GM19043 (cell line): ENCODE results near the gene NEO1.
"Not testable (repeated sequence)": the region's sequence is repeated elsewhere in the genome, so short reads cannot be mapped to it uniquely, and the experiment has no call there.

ENCODE experiments used
- ATAC-seq: cut with Tn5 transposase; IDR thresholded peaks from one replicate; pipeline ENCODE4 v1.9.1; 2021; ENCODE audit warnings: low read depth; ENCODE audit not compliant: unreplicated experiment

The NEO1 gene

GRCh38 chr15:73296609-73297353 is 244.5 kb downstream of the NEO1 start:
- no peak for ATAC-seq

DNA sequence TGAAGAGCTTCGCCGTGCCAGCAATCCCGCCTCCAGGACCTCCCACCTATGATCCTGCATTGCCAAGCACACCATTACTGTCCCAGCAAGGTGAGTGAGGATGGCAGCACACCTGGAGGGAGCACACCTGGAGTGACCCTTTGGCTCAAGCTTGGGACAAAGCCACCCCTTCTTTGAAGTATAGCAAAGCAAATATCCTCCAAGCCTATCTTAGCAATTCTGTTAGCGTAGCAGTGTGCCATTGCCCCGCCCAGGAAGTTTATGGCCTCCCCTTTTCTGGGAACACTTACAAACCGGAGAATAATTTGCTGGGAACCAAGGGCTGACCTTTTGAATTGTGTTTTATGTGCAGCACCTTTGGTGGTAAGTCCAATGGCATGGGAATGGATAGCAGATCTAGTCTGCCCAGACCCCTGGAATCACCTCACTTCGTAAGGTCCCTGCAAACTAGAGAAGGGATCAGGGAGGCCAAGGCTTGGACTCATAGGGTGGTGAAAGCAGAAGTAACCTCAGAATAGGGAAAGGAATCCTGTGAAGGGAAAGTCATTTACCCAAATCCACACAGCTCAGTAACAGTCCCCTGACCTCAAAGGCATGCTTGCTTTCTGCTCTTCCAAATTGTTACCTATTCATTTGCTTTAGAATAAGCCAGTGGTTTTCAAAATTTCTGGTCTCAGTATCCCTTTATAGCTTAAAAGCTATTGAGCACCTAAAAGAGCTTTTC is 246.4 kb downstream of the NEO1 start:
- no peak for ATAC-seq

DNA sequence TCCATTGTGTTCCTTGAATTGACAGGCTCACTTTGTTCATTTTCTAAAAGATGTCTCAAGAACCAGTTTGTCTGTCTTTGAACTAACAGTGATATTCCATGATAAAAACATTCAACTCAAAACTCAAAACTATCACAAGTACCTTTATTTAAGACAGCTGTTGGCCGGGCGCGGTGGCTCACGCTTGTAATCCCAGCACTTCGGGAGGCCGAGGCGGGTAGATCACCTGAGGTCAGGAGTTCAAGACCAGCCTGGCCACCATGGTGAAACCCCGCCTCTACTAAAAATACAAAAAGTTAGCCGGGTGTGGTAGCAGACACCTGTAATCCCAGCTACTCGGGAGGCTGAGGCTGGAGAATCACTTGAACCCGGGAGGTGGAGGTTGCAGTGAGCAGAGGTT is 248.0 kb downstream of the NEO1 start:
- not testable (repeated sequence) for ATAC-seq

- no peak for ATAC-seq
Observed at GRCh38 chr15:73303636-73304035, 251.4 kb downstream of the NEO1 start.

DNA sequence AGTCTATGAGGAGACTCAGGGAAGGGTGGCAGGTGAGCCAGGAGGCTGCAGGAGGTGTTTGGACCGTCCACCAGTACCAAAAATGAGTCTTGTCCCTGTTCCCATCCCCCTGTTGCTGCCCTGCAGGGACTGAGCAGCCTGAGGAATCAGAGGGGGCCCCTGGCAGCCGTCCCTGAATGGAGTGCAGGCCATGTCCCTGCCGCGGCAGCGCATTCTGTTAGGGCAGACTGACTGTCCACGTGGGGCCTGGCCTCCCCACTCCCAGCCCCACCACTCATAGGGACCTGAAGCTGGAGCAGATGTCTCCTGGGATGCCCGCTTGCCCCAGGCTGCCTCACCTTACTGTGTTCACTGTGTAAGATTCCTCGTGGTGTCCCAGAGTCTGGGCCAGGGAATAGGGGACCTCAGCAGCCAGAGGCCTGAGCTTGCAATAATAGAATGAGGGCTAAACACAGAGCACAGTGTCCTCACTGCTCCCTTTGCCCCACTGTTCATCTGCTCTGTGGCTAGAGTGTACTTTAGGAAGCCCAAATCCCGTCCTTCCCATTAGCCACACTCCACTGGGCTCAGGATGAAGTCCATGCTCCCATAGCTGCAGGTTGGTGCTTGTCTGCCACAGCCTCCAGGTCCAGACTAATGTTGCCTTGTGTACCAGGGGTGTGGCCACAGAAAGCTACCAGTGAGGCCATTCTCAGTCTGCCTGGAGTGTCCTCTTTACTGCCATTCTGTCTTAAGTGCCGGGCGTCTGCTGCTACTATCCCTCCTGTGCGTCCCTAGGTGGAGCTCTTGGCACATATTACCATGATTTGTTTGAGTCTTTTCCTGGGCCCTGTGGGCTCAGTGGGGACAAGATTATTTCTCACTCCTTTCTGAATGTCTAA is 253.3 kb downstream of the NEO1 start:
- ATAC-seq = no peak

GRCh38 chr15:73308305-73308704 is 256.0 kb downstream of the NEO1 start:
- ATAC-seq = no peak

DNA sequence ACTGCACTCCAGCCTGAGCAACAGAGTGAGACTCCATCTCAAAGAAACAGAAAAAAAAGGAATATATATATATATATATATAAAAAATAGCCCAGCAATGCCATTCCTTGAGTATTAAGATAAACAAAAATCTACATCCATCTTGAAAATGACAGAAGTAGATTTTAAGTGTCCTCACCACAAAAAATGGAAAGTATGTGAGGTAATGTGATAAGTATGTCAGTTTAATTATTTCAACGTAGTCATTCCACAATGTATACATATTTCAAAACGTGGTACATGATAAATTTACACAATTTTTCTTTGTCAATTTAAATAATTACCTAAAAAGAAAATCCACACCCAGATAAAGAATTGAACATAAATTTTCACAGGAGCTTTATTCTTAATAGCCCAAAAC is 261.6 kb downstream of the NEO1 start:
- no peak for ATAC-seq

DNA sequence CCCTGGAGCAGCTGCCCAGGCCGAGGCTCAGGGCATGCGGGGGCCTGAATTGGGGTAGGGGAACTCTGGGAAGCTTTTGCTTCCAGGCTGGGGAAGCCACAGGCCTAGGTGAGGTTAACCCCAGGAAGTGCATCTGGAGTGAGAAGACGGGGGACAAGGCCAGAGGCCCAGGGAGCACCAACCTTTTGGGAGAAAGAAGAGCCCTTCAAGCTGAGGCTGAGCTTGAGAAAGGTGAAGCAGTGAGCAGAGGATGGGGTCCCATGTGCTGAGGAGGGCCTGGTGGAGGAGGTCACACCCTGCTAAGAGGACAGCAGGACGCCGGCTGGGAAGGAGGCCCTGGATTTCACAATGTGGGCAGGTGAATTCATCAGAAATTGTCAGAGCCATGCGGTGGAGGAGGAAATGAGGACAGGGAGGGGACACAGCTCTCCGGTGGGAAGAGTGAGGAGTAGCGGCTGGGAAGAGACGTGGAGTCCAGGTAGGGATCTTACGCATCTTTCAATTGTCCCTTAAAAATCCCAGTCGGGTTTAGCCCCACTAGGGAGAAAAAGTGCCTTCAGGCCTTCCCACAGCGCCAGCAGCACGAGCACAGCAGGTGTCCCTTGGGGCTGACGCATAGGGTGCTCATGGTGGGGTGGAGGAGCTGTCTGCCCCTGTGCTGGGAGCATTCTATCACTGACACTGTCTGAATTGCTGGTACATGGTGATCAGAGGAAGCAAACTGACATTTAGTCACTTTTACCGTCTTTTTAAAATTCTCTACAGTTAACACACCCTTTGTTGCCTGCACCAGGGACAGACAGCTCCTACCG is 265.6 kb downstream of the NEO1 start:
- ATAC-seq = no peak

GRCh38 chr15:73318463-73319351 is 266.4 kb downstream of the NEO1 start:
- ATAC-seq = no peak

DNA sequence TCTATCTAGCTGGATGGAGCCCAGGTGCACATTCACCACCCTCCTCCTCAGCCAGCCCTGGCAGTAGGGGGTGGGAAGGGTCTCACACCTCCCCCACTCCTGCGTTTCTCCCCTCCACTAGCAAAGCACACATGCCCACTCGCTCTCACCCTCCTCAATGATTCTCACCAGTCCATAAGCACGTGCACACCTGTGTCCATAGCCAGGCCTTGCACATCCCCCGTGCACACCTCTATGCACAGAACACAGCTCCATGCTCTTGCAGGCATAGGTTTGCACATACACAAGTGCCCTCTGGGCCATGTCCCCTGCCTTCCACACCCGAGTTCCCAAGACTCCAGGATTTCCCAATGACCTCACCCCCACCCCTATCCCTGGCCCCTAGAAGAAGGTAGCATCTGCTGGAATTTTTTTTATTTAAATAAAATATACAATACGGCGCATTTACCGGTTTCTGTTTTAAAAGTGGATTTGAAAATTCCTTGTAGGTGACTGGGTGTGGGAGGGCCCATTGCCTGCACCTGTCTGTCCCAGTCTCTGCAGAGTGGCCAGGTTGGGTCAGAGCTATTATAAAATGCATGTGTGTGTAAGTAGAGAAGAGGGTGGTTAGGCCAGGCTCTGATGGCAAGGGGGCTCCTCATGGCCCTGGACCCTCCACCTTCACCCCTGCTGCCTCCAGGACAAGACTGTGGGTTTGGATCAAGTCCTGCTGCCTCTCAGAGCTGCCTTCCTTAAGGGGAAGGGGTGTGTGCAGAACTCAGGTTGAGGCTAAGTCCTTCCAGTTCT is 267.4 kb downstream of the NEO1 start:
- ATAC-seq = no peak

DNA sequence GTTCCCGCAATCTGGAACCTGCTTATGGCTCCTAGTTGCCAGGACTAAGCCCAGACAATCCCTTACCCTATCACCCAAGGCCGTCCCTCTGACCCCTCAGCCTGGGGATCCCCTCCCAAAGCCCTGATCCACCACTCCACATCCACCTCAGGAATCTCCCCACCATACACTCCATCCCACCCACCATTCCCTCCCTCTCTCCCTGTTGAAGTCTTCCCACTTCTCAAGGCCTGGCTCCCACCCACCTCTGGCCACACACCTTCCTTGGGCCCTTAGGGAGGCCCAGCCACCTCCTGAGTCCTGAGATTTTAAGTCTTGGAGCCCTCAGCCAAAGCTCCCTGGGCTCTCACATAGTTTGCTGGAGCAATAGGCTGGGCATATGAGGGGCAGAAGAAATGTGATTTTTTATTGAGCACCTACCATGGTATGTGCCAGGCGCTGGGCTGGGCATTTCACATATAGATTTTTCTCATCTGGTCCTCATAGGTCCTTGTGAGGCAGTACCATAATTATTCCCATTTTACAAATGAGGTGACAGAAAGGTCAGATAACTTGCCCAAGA is 268.4 kb downstream of the NEO1 start:
- no peak for ATAC-seq

- no peak for ATAC-seq
Observed at GRCh38 chr15:73321496-73322450, 269.5 kb downstream of the NEO1 start.

DNA sequence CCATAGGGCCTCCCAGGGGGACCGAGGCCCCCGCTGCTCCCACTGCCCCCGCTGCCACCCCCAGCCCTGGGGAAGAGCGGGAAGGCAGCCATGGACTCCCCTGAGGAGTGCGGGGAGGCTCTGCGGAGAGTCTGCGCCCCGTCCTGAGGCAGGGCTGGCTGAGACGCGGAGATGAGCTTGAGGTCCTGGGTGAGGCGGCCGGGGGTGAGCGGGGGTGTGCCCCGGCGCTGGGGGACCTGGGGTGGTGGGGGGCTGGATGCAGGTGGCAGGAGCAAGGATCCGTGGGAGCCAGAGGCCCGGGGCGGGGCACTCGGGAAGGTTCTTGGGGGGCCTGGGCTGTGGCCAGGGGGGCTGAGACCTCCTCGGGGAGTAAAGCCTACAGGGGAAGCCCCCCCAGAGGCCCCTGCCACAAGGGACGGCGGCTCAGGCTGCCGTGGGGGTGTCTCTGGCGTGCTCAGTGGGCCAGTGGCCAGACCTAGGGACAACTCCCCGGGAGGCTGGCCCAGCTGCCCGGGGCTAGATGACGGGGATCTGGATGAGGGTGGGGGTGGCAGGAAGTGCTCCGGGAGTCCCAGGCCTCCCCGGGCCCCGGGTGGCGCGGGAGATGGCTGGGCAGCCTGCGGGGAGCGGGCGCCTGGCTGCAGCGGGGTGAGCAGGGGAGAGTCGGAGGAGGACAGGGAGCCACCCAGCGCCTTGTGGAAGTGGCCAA is 270.6 kb downstream of the NEO1 start:
- no peak for ATAC-seq

- no peak for ATAC-seq
Observed at GRCh38 chr15:73323374-73323955, 271.2 kb downstream of the NEO1 start.

DNA sequence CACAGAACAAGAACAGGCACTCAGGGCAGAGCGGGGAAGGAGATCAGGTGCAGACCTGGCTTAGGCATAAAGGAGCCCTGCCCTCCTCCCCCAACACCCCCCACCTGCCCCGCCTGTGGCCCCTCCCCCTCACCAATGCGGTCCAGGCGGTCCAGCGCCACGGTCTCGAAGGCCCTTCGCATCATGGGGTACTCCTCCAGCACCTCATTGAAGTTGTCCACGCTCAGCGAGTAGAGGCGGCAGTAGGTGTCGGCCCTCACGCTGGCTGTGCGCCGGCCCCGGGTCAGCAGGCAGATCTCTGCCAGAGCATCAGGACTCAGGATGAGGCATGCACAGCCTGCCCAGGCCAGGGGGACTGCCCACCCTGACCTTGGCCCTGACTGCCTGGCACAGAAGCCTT is 271.7 kb downstream of the NEO1 start:
- no peak for ATAC-seq

DNA sequence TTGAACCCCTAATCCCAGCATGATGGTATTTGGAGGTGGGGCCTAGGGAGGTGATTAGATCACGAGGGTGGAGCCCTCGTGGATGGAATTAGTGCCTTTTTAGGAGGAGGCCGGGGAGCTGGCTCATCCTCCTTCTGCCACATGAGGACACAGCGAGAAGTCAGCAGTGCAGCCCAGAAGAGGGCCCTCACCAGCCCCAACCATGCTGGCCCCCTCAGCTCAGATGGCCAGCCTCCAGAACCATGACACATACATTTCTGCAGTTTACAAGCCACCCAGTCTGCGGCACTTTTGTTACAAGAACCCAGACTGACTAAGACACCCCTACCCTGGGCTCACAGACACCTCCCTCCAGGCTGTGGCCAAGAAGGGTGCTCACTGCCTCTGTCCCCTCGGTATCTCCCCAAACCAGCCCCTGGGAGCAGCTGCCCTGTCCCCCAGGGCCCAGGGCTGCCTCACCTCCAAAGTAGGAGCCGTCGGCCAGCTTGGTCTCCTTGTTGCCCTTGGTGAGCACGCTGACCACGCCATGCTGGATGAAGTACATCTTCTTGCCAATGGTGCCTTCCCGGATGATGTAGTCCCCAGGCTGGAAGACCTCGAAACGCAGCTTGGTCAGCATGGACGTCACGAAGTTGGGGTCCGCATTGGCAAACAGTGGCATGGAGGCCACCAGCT is 272.4 kb downstream of the NEO1 start:
- no peak for ATAC-seq
